Measurements from ENCODE around the gene PAMR1. TPM values are rescaled to one million over a fixed set of nuclear protein-coding genes. Genes with fewer than 3 reads are reported as not detected.

Gene PAMR1
- total and polyA plus RNA-seq, 2 donors (not counting 1 experiment from before 2014, with no cell fraction given) = 120 to 159 TPM

DNA sequence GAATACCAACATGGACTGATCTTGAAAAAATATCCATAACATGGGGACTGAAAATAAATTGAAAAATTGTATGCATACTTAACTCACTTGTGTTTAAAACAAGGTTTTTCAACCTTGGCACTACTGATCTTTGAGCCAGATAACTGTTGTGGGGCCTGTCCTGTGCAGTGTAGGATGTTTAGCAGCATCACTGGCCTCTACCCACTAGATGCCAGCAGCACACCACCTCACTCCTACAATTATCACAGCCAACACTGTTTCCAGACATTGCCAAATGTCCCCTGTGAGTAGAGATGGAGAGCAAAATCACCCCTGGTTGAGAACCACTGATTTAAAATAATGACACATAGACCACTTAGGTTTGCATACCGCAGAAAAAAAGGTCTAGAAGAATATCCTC is 61.1 kb downstream of the PAMR1 start:
- peak; percentile 16 to 21 for DNase-seq (ENCODE audit: low read depth in 2 of 2)
- no peak overlapping the region for H3K4me2 ChIP-seq (ENCODE audit: extremely low read depth, insufficient read depth, low read length)
- no peaks in the 10 kb centered on the region for H3K79me2 ChIP-seq (ENCODE audit: control insufficient read depth, insufficient read depth, low read length)
- TF ChIP-seq, protein P1, sequence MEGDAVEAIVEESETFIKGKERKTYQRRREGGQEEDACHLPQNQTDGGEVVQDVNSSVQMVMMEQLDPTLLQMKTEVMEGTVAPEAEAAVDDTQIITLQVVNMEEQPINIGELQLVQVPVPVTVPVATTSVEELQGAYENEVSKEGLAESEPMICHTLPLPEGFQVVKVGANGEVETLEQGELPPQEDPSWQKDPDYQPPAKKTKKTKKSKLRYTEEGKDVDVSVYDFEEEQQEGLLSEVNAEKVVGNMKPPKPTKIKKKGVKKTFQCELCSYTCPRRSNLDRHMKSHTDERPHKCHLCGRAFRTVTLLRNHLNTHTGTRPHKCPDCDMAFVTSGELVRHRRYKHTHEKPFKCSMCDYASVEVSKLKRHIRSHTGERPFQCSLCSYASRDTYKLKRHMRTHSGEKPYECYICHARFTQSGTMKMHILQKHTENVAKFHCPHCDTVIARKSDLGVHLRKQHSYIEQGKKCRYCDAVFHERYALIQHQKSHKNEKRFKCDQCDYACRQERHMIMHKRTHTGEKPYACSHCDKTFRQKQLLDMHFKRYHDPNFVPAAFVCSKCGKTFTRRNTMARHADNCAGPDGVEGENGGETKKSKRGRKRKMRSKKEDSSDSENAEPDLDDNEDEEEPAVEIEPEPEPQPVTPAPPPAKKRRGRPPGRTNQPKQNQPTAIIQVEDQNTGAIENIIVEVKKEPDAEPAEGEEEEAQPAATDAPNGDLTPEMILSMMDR (conservative IDR thresholded peaks at IDR 0.05 in 1 of 2, IDR thresholded peaks at IDR 0.05 in 1 of 2; ENCODE audit: low read depth in 1 of 2, low read length in 2 of 2) = peak in 1 of 2 donors; percentile 31
- TF ChIP-seq EZH2 (IDR thresholded peaks at IDR 0.05; ENCODE audit: low read length, missing control alignments) = no peak
- no peaks in the 10 kb centered on the region for H3K4me1 ChIP-seq (ENCODE audit: control insufficient read depth, extremely low read depth, insufficient read depth, low read length)
- H3K27ac ChIP-seq (ENCODE audit: insufficient read depth, low read length) = no peak overlapping the region
- H3K9ac ChIP-seq (ENCODE audit: insufficient read depth, low read length) = no peak overlapping the region
- no peak overlapping the region for H3K4me3 ChIP-seq (replicated peaks in 1 of 4; ENCODE audit: control extremely low read depth in 1 of 4, insufficient read depth in 1 of 4, low read depth in 3 of 4, low read length in 4 of 4)
- no peaks in the 10 kb centered on the region for H3K36me3 ChIP-seq (ENCODE audit: control insufficient read depth, insufficient read depth, low read length)
- no peak overlapping the region for H2AFZ ChIP-seq (ENCODE audit: low read length)
- no peaks in the 10 kb centered on the region for H4K20me1 ChIP-seq (ENCODE audit: control insufficient read depth, extremely low read depth, insufficient read depth, low read length)
- no peaks in the 10 kb centered on the region for H3K9me3 ChIP-seq (ENCODE audit: control insufficient read depth, insufficient read depth, low read depth, low read length)
- no peaks in the 10 kb centered on the region for H3K27me3 ChIP-seq (ENCODE audit: control insufficient read depth, insufficient read depth, low read length)

DNA sequence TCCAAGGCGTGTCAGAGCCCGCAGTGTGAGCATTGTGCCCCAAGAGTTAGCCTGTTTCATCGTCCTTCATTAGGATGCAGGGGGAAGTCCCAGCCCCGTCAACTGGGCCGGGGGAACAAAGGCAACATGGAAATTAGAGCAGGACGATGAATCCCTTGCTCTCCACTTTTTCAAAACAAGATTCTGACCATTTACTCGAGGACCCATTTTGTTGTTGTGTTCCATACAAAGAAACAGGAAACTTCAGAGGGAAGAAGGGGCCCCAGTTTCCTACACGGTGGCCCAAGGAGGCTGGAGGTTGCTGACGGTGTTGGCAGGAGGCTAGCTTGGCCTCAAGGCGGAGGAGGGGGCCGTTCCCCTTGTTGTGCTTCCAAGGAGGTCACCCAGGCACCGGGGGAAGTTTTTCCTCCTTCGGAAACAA is 62.1 kb downstream of the PAMR1 start:
- no peaks in the 10 kb centered on the region for H3K4me1 ChIP-seq (ENCODE audit: control insufficient read depth, extremely low read depth, insufficient read depth, low read length)
- H3K4me2 ChIP-seq (ENCODE audit: extremely low read depth, insufficient read depth, low read length) = no peak overlapping the region
- no peak overlapping the region for H3K4me3 ChIP-seq (replicated peaks in 1 of 4; ENCODE audit: control extremely low read depth in 1 of 4, insufficient read depth in 1 of 4, low read depth in 3 of 4, low read length in 4 of 4)
- H2AFZ ChIP-seq (ENCODE audit: low read length) = no peak overlapping the region
- no peaks in the 10 kb centered on the region for H4K20me1 ChIP-seq (ENCODE audit: control insufficient read depth, extremely low read depth, insufficient read depth, low read length)
- no peaks in the 10 kb centered on the region for H3K9me3 ChIP-seq (ENCODE audit: control insufficient read depth, insufficient read depth, low read depth, low read length)
- no peaks in the 10 kb centered on the region for H3K27me3 ChIP-seq (ENCODE audit: control insufficient read depth, insufficient read depth, low read length)
- H3K36me3 ChIP-seq (ENCODE audit: control insufficient read depth, insufficient read depth, low read length) = no peaks in the 10 kb centered on the region
- no peak overlapping the region for H3K27ac ChIP-seq (ENCODE audit: insufficient read depth, low read length)
- no peaks in the 10 kb centered on the region for H3K79me2 ChIP-seq (ENCODE audit: control insufficient read depth, insufficient read depth, low read length)
- no peak for DNase-seq (ENCODE audit: low read depth in 2 of 2)
- no peak overlapping the region for H3K9ac ChIP-seq (ENCODE audit: insufficient read depth, low read length)
- no peak for TF ChIP-seq EZH2 (IDR thresholded peaks at IDR 0.05; ENCODE audit: low read length, missing control alignments)
- TF ChIP-seq, protein P1 (conservative IDR thresholded peaks at IDR 0.05 in 1 of 2, IDR thresholded peaks at IDR 0.05 in 1 of 2; ENCODE audit: low read depth in 1 of 2, low read length in 2 of 2) = no peak

DNA sequence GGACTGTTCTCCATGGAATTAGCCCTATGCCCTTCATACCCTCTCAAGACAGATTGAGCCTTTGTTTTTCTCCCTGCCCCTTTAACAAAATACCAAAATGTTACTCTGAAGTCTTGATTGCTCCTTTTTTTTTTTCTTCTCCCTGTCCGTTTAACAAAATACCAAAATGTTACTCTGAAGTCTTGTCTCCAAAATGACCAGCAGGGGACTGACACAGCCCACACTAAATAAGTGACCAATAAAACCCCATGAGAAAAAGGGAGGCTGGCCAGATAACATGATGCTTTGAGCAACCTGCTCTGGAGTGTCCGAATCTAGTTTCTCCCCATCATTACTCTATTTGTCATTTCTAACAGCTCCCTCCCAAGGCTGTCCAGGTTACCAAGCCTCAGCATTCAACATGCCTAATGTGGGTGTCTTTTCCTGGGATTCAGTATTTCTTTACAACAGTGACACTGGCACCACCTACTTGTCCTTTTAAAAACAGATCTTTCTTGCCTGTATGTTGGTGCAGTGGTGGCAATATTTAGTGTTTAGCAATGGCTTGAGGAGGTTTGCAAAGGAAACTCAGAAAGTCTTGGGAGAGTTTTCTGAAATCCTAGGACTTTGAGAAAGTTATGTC is 63.4 kb downstream of the PAMR1 start:
- no peak overlapping the region for H3K9ac ChIP-seq (ENCODE audit: insufficient read depth, low read length)
- no peaks in the 10 kb centered on the region for H3K9me3 ChIP-seq (ENCODE audit: control insufficient read depth, insufficient read depth, low read depth, low read length)
- H3K79me2 ChIP-seq (ENCODE audit: control insufficient read depth, insufficient read depth, low read length) = no peaks in the 10 kb centered on the region
- H4K20me1 ChIP-seq (ENCODE audit: control insufficient read depth, extremely low read depth, insufficient read depth, low read length) = no peaks in the 10 kb centered on the region
- no peak overlapping the region for H3K4me2 ChIP-seq (ENCODE audit: extremely low read depth, insufficient read depth, low read length)
- no peaks in the 10 kb centered on the region for H3K4me1 ChIP-seq (ENCODE audit: control insufficient read depth, extremely low read depth, insufficient read depth, low read length)
- no peaks in the 10 kb centered on the region for H3K36me3 ChIP-seq (ENCODE audit: control insufficient read depth, insufficient read depth, low read length)
- DNase-seq (ENCODE audit: low read depth in 2 of 2) = no peak
- no peak overlapping the region for H3K27ac ChIP-seq (ENCODE audit: insufficient read depth, low read length)
- H2AFZ ChIP-seq (ENCODE audit: low read length) = no peak overlapping the region
- TF ChIP-seq EZH2 (IDR thresholded peaks at IDR 0.05; ENCODE audit: low read length, missing control alignments) = no peak
- TF ChIP-seq, protein P1 (conservative IDR thresholded peaks at IDR 0.05 in 1 of 2, IDR thresholded peaks at IDR 0.05 in 1 of 2; ENCODE audit: low read depth in 1 of 2, low read length in 2 of 2) = no peak
- H3K27me3 ChIP-seq (ENCODE audit: control insufficient read depth, insufficient read depth, low read length) = no peaks in the 10 kb centered on the region
- no peak overlapping the region for H3K4me3 ChIP-seq (replicated peaks in 1 of 4; ENCODE audit: control extremely low read depth in 1 of 4, insufficient read depth in 1 of 4, low read depth in 3 of 4, low read length in 4 of 4)

Measured in fibroblast of lung (primary cell).